Lower leg skin (tissue), 4 donors: ENCODE results near the gene PHACTR4. TPM values are rescaled to one million over a fixed set of nuclear protein-coding genes. Genes with fewer than 3 reads are reported as not detected.
"Not testable (repeated sequence)": the region's sequence is repeated elsewhere in the genome, so short reads cannot be mapped to it uniquely, and the experiment has no call there.

Experiments
- DNase-seq, 2 donors: peaks; one replicate each; pipeline ENCODE4 v3.0.0-alpha.2; 2019; ENCODE audit warnings: low spot score in 2 of 2
- H3K4me3 ChIP-seq: fragments of 200-600 bp; sonication (generic); 2 replicates; pipeline ENCODE4 v1.5.1; 2017; ENCODE audit warnings: mild to moderate bottlenecking, low read depth; ENCODE audit not compliant: poor library complexity, severe bottlenecking
- CTCF ChIP-seq, 3 donors: fragments of 450-650 bp; IDR thresholded peaks; one replicate each; pipeline ENCODE4 v1.5.1; 2016; ENCODE audit warnings: antibody characterized with exemption in 3 of 3, mild to moderate bottlenecking in 3 of 3, moderate library complexity in 2 of 3
- POLR2A ChIP-seq, 2 donors: fragments of 450-650 bp; IDR thresholded peaks; one replicate each; pipeline ENCODE4 v1.6.1; 2016 to 2017; ENCODE audit warnings: antibody characterized with exemption in 2 of 2, mild to moderate bottlenecking in 1 of 2, moderate library complexity in 1 of 2
- WGBS, 2 donors: methylation state at CpG; one replicate each; pipeline ENCODE4 v1.1.5; 2018; 5-methylcytosine and 5-hydroxymethylcytosine counted together
- intact Hi-C: fragments of 100-400 bp; cut with DNase I; formaldehyde crosslinking; loops from one replicate; pipeline ENCODE4 v1.15.0; 2023; ENCODE audit warnings: low total_unique reads
- total RNA-seq, 4 donors: library from RNA; depleted of rRNA; stranded (reverse); fragments of >200 nt; gene quantifications; one replicate each; pipeline ENCODE4 v1.1.0, GENCODE V29; 2016

Gene PHACTR4
- total RNA-seq, 4 donors from 2014 or later, result 32.8 to 54.1 (median 51.2) TPM

- TF ChIP-seq POLR2A (IDR thresholded peaks at IDR 0.05), result no peak
- TF ChIP-seq CTCF (IDR thresholded peaks at IDR 0.05), result no peak
- intact Hi-C loops, result loop anchor here (10.0 kb wide), 1 partner anchor 73 kb away; the partner anchor contains the start of gene RAB42
These were observed 152.1 kb downstream of the PHACTR4 start for GRCh38 chr1:28521502-28522164.

GRCh38 chr1:28522537-28522936, 153.0 kb downstream of the PHACTR4 start:
- 93 to 94% methylated on average over 9 of the region's 9 CpGs for WGBS, 2 donors
- H3K4me3 ChIP-seq, DNase-seq: not testable (repeated sequence)
- intact Hi-C loops, result loop anchor here (10.0 kb wide), 1 partner anchor 72 kb away; the partner anchor contains the start of gene RAB42

More at GRCh38 chr1:28521502-28522164, 152.1 kb downstream of the PHACTR4 start:
- DNase-seq, result no peak
- no peak overlapping the region for H3K4me3 ChIP-seq
- WGBS, 2 donors, result 82 to 83% methylated on average over 6 of the region's 6 CpGs

GRCh38 chr1:28525002-28525642, 155.6 kb downstream of the PHACTR4 start:
- H3K4me3 ChIP-seq, DNase-seq: not testable (repeated sequence)
- intact Hi-C loops, result loop anchor here (10.0 kb wide), 1 partner anchor 70 kb away; the partner anchor contains the start of gene RAB42
- 81 to 85% methylated on average over 10 of the region's 10 CpGs for WGBS, 2 donors

- DNase-seq, result no peak
- 88 to 89% methylated on average over 9 of the region's 9 CpGs for WGBS, 2 donors
- TF ChIP-seq POLR2A (IDR thresholded peaks at IDR 0.05) (no peak), CTCF (IDR thresholded peaks at IDR 0.05) (no peak)
- H3K4me3 ChIP-seq, result no peak overlapping the region
- intact Hi-C loops, result loop anchor here (10.0 kb wide), 1 partner anchor 68 kb away; the partner anchor contains the start of gene RAB42
These were observed 157.3 kb downstream of the PHACTR4 start for GRCh38 chr1:28526886-28527285.

GRCh38 chr1:28530456-28530855, 160.9 kb downstream of the PHACTR4 start:
- H3K4me3 ChIP-seq, result no peak overlapping the region
- WGBS, 2 donors, result 96 to 98% methylated on average over 17 to 29 of the region's 31 CpGs
- TF ChIP-seq POLR2A (IDR thresholded peaks at IDR 0.05), result no peak
- TF ChIP-seq CTCF (IDR thresholded peaks at IDR 0.05), result no peak
- DNase-seq, result no peak
- intact Hi-C loops, result no loop called here

GRCh38 chr1:28534671-28535070, 165.1 kb downstream of the PHACTR4 start:
- DNase-seq, result no peak
- 96 to 100% methylated on average over 6 of the region's 6 CpGs for WGBS, 2 donors
- no peak for TF ChIP-seq POLR2A (IDR thresholded peaks at IDR 0.05)
- TF ChIP-seq CTCF (IDR thresholded peaks at IDR 0.05), result no peak
- no peak overlapping the region for H3K4me3 ChIP-seq
- intact Hi-C loops, result no loop called here
